ENCODE data around the gene MKI67. TPM values are rescaled to one million over a fixed set of nuclear protein-coding genes. Genes with fewer than 3 reads are reported as not detected.
"Not testable (repeated sequence)": the region's sequence is repeated elsewhere in the genome, so short reads cannot be mapped to it uniquely, and the experiment has no call there.

The MKI67 gene
- total RNA-seq: 141 and 159 TPM in 2 replicates

- H3K9me3 Mint-ChIP-seq: no peaks in the 10 kb centered on the region
- peaks cover 22% of the 10 kb centered on the region for H3K36me3 Mint-ChIP-seq (ENCODE audit: low read depth)
- H3K27me3 Mint-ChIP-seq (ENCODE audit: insufficient read depth): peaks cover 2% of the 10 kb centered on the region
- DNase-seq (ENCODE audit: low spot score): peak; percentile 88
- H3K4me1 Mint-ChIP-seq (ENCODE audit: low read depth): peaks cover 54% of the 10 kb centered on the region
- H3K4me3 Mint-ChIP-seq: peak within 1 kb of the TSS; percentile 98
- peak within 1 kb of the TSS; percentile 95 for H3K27ac Mint-ChIP-seq
- intact Hi-C loops (cut with micrococcal nuclease): loop anchor here (1.0 to 5.0 kb wide), 8 partner anchors 21 to 1341 kb away; partner anchors contain the start of gene MGMT
These were observed at the start of gene MKI67 for GRCh38 chr10:128125944-128126764. MKI67 (minus strand) TSS chr10:128126423; CDS start chr10:128125667, 756 bp downstream.

- no peak for DNase-seq (ENCODE audit: low spot score)
- intact Hi-C loops (cut with micrococcal nuclease): no loop called here
- H3K27me3 Mint-ChIP-seq (ENCODE audit: insufficient read depth): peaks cover 12% of the 10 kb centered on the region
These were observed 48.6 kb upstream of the MKI67 start for GRCh38 chr10:128174581-128175559.

DNA sequence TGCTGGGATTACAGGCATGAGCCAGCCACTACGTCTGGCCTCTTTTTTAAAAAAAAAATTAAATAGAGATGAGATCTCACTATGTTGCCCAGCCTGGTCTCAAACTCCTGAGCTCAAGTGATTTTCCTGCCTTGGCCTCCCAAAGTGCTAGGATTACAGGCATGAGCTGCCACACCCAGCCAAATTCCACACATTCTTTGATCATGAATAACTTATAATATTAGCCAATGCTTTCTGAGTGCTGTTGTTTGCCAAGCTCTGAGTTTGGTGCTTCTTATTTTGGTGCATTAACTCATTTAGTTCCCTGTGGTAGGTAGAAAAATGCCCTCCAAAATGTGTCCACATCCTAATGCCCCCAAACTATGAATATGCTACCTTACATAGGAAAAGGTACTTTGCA lies 47.2 kb upstream of the MKI67 start:
- H3K27me3 Mint-ChIP-seq (ENCODE audit: insufficient read depth): peaks cover 19% of the 10 kb centered on the region
- H3K27ac Mint-ChIP-seq: no peak overlapping the region
- DNase-seq (ENCODE audit: low spot score): no peak
- peaks cover 2% of the 10 kb centered on the region for H3K4me1 Mint-ChIP-seq (ENCODE audit: low read depth)
- intact Hi-C loops (cut with micrococcal nuclease): no loop called here
- H3K9me3 Mint-ChIP-seq: peaks cover 16% of the 10 kb centered on the region
- H3K36me3 Mint-ChIP-seq (ENCODE audit: low read depth): no peaks in the 10 kb centered on the region
- no peak overlapping the region for H3K4me3 Mint-ChIP-seq

More at GRCh38 chr10:128174581-128175559, 48.6 kb upstream of the MKI67 start:
- no peak overlapping the region for H3K4me3 Mint-ChIP-seq
- H3K9me3 Mint-ChIP-seq: peaks cover 16% of the 10 kb centered on the region
- no peaks in the 10 kb centered on the region for H3K36me3 Mint-ChIP-seq (ENCODE audit: low read depth)
- peaks cover 11% of the 10 kb centered on the region for H3K4me1 Mint-ChIP-seq (ENCODE audit: low read depth)
- no peak overlapping the region for H3K27ac Mint-ChIP-seq

DNA sequence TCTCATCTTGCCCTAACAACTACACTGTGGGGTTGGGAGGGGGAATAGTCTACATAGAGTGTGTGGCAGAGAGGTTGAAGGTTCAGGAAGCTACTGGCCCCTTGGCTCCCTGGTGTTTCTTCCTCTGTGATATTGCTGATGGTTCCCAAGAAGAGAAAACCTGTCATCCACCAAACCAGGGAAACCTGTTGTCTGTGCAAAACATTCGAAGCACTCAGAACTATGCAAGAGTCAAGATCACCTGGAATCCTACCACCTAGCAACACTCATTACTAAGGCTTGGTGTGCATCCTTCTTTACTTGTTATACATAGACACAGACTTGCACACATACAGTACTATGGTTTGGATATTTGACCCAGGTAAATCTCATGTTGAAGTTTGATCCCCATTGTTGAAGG lies 46.5 kb upstream of the MKI67 start:
- Mint-ChIP-seq H3K9me3 (peaks cover 16% of the 10 kb centered on the region), H3K27ac (no peak overlapping the region), H3K4me1 (ENCODE audit: low read depth) (no peaks in the 10 kb centered on the region), H3K36me3 (ENCODE audit: low read depth) (no peaks in the 10 kb centered on the region), H3K27me3 (ENCODE audit: insufficient read depth) (peaks cover 19% of the 10 kb centered on the region), H3K4me3 (no peak overlapping the region)
- no peak for DNase-seq (ENCODE audit: low spot score)
- intact Hi-C loops (cut with micrococcal nuclease): no loop called here

DNA sequence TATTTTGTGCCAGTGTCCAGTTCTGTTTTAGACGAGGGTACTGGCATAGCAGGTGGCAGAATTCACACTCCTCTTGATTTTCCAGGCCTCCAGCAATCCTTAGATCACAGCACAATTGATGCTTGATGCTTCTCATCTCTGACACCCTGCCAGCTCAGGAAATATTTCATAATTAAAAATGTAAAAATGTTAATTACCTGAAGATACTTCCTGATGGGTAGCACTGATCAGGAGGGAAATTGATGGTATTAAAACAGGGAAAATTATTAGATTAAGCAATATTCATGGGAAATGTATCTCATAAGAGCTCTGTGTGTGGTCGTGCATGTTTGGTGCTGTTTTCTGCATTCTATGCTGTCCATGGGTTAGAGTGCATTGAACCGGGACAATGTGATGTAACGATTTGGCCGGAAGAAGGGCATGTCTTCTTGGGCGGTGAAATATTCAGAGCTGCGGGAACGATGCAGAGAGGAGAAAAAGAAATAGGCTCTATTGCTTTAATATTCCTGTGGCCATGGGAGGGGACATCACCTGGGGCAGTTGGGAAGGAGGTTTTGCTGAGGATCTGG lies 43.7 kb upstream of the MKI67 start:
- Mint-ChIP-seq H3K27ac (no peak overlapping the region), H3K9me3 (peaks cover 12% of the 10 kb centered on the region), H3K4me3 (no peak overlapping the region), H3K27me3 (ENCODE audit: insufficient read depth) (peaks cover 29% of the 10 kb centered on the region), H3K4me1 (ENCODE audit: low read depth) (peaks cover 2% of the 10 kb centered on the region), H3K36me3 (ENCODE audit: low read depth) (no peaks in the 10 kb centered on the region)
- no peak for DNase-seq (ENCODE audit: low spot score)
- intact Hi-C loops (cut with micrococcal nuclease): no loop called here

DNA sequence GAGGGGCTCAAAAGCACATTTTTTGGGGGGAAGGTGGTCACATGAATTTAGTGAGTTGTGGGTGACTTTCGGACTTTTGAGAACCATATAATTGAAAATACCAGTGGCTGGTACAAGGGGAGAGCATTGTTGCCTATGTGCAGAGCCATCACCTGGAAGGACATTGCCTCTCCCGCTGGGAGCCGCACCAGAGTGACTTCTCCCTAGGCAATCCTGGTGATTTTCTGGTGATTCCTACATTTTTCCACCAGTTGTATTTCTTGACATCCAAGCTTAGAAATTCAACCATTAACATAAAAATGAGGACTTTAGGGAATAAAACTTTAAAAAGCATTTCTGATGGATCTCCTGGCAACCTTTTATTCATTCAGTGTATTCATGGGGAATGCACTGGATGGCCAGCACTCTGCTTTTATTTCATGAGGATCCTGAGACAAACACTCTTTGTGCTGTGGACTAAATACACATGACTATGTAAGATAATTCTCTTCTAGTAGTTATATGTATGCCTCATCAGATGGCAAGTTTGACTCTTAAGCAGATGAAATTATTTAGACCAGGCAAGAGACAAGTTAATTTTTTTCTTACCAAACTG lies 41.8 kb upstream of the MKI67 start:
- H3K36me3 Mint-ChIP-seq (ENCODE audit: low read depth): no peaks in the 10 kb centered on the region
- H3K4me3 Mint-ChIP-seq: no peak overlapping the region
- intact Hi-C loops (cut with micrococcal nuclease): no loop called here
- DNase-seq (ENCODE audit: low spot score): no peak
- H3K4me1 Mint-ChIP-seq (ENCODE audit: low read depth): peaks cover 5% of the 10 kb centered on the region
- no peak overlapping the region for H3K27ac Mint-ChIP-seq
- H3K9me3 Mint-ChIP-seq: peaks cover 4% of the 10 kb centered on the region
- H3K27me3 Mint-ChIP-seq (ENCODE audit: insufficient read depth): peaks cover 27% of the 10 kb centered on the region

DNA sequence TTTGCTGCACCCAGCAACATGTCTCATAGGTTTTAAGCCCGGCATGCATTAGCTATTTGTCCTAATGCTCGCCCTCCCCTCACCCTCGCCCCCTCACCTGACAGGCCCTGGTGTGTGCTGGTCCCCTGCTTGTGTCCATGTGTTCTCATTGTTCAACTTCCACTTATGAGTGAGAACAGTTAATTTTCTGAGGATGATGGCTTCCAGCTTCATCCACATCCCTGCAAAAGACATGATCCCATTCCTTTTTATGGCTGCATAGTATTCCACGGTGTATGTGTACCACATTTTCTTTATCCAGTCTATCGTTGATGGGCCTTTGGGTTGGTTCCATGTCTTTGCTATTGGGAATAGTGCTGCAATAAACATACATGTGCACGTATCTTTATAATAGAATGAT lies 40.9 kb upstream of the MKI67 start:
- H3K4me1 Mint-ChIP-seq (ENCODE audit: low read depth); H3K9me3 Mint-ChIP-seq; H3K36me3 Mint-ChIP-seq (ENCODE audit: low read depth); H3K4me3 Mint-ChIP-seq; intact Hi-C loops (cut with micrococcal nuclease); DNase-seq (ENCODE audit: low spot score); H3K27ac Mint-ChIP-seq: not testable (repeated sequence)
- H3K27me3 Mint-ChIP-seq (ENCODE audit: insufficient read depth): peaks cover 24% of the 10 kb centered on the region

GRCh38 chr10:128166151-128166550 lies 39.9 kb upstream of the MKI67 start:
- intact Hi-C loops (cut with micrococcal nuclease): no loop called here
- no peak for DNase-seq (ENCODE audit: low spot score)
- H3K36me3 Mint-ChIP-seq (ENCODE audit: low read depth): no peaks in the 10 kb centered on the region
- peaks cover 7% of the 10 kb centered on the region for H3K4me1 Mint-ChIP-seq (ENCODE audit: low read depth)
- no peak overlapping the region for H3K4me3 Mint-ChIP-seq
- H3K9me3 Mint-ChIP-seq: no peaks in the 10 kb centered on the region
- H3K27me3 Mint-ChIP-seq (ENCODE audit: insufficient read depth): peaks cover 24% of the 10 kb centered on the region
- no peak overlapping the region for H3K27ac Mint-ChIP-seq

- Mint-ChIP-seq H3K27me3 (ENCODE audit: insufficient read depth) (peaks cover 20% of the 10 kb centered on the region), H3K36me3 (ENCODE audit: low read depth) (no peaks in the 10 kb centered on the region), H3K9me3 (no peaks in the 10 kb centered on the region), H3K4me3 (no peak overlapping the region), H3K27ac (no peak overlapping the region), H3K4me1 (ENCODE audit: low read depth) (peaks cover 10% of the 10 kb centered on the region)
- intact Hi-C loops (cut with micrococcal nuclease): no loop called here
- no peak for DNase-seq (ENCODE audit: low spot score)
These were observed 39.3 kb upstream of the MKI67 start for GRCh38 chr10:128165536-128165935.

- Mint-ChIP-seq H3K9me3 (no peaks in the 10 kb centered on the region), H3K27ac (no peak overlapping the region), H3K27me3 (ENCODE audit: insufficient read depth) (peaks cover 15% of the 10 kb centered on the region), H3K4me3 (no peak overlapping the region), H3K36me3 (ENCODE audit: low read depth) (no peaks in the 10 kb centered on the region), H3K4me1 (ENCODE audit: low read depth) (peaks cover 20% of the 10 kb centered on the region)
- DNase-seq (ENCODE audit: low spot score): no peak
- intact Hi-C loops (cut with micrococcal nuclease): no loop called here
These were observed 37.5 kb upstream of the MKI67 start for GRCh38 chr10:128163701-128164100.

GRCh38 chr10:128161031-128161430 lies 34.8 kb upstream of the MKI67 start:
- Mint-ChIP-seq H3K4me3 (no peak overlapping the region), H3K36me3 (ENCODE audit: low read depth) (no peaks in the 10 kb centered on the region), H3K9me3 (no peaks in the 10 kb centered on the region), H3K27me3 (ENCODE audit: insufficient read depth) (peaks cover 21% of the 10 kb centered on the region), H3K27ac (no peak overlapping the region), H3K4me1 (ENCODE audit: low read depth) (peaks cover 20% of the 10 kb centered on the region)
- intact Hi-C loops (cut with micrococcal nuclease): no loop called here
- DNase-seq (ENCODE audit: low spot score): no peak

DNA sequence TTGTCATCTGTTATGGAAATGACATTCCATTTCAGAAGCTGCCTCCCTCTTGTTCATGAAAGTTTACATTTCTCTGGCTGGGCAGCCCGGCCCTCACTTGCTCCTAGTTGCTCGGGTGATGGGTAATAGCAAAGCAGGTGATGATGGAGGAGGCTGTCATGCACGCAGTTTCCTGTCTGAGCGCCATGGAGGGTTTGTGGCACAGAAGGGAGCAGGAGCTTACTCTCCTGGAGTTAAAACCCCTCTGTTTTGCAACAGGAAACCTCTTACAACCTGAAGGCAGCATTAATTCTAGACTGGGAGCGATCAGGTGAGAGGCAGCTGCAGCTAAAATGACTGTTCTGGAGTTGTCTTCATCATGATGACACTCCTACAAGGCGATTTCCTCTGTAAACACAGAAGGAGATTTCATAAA lies 34.1 kb upstream of the MKI67 start:
- H3K27ac Mint-ChIP-seq: no peak overlapping the region

More for the DNA sequence above, 34.1 kb upstream of the MKI67 start:
- Mint-ChIP-seq H3K4me3 (no peak overlapping the region), H3K27me3 (ENCODE audit: insufficient read depth) (peaks cover 22% of the 10 kb centered on the region), H3K4me1 (ENCODE audit: low read depth) (peaks cover 20% of the 10 kb centered on the region), H3K9me3 (no peaks in the 10 kb centered on the region), H3K36me3 (ENCODE audit: low read depth) (no peaks in the 10 kb centered on the region)
- no peak for DNase-seq (ENCODE audit: low spot score)
- intact Hi-C loops (cut with micrococcal nuclease): no loop called here
